ENCODE results near the gene OR10W1. TPM values are rescaled to one million over a fixed set of nuclear protein-coding genes. Genes with fewer than 3 reads are reported as not detected.

Gene OR10W1
- total RNA-seq: not detected

- intact Hi-C loops (cut with DNase I; ENCODE audit: low total_unique reads): no loop called here
- DNase-seq (ENCODE audit: low spot score in 2 of 2): no peak
- 87 to 96% methylated on average over 2 of the region's 2 CpGs for WGBS, 2 donors
Observed at GRCh38 chr11:58268142-58268541, at the start of gene OR10W1. TSS of gene OR10W1 (minus strand) at chr11:58268260. CDS start at chr11:58267858, 402 bp downstream.

GRCh38 chr11:58316142-58316541 is 48.1 kb upstream of the OR10W1 start:
- H3K4me3 ChIP-seq (ENCODE audit: low read depth, poor library complexity, severe bottlenecking): no peak overlapping the region
- no peak for TF ChIP-seq CTCF (IDR thresholded peaks at IDR 0.05)
- TF ChIP-seq POLR2A (IDR thresholded peaks at IDR 0.05): no peak
- no peak for DNase-seq (ENCODE audit: low spot score in 2 of 2)
- intact Hi-C loops (cut with DNase I; ENCODE audit: low total_unique reads): no loop called here
- WGBS, 2 donors: 74 to 76% methylated on average over 2 of the region's 2 CpGs

More at GRCh38 chr11:58268142-58268541, at the start of gene OR10W1:
- no peak within 1 kb of the TSS for H3K4me3 ChIP-seq (ENCODE audit: low read depth, poor library complexity, severe bottlenecking)
- TF ChIP-seq POLR2A (IDR thresholded peaks at IDR 0.05) (no peak), CTCF (IDR thresholded peaks at IDR 0.05) (no peak)

GRCh38 chr11:58301576-58301975 is 33.5 kb upstream of the OR10W1 start:
- no peak overlapping the region for H3K4me3 ChIP-seq (ENCODE audit: low read depth, poor library complexity, severe bottlenecking)
- intact Hi-C loops (cut with DNase I; ENCODE audit: low total_unique reads): no loop called here

GRCh38 chr11:58292017-58292416 is 24.0 kb upstream of the OR10W1 start:
- intact Hi-C loops (cut with DNase I; ENCODE audit: low total_unique reads): no loop called here
- WGBS, 2 donors: 81 to 92% methylated on average over 21 of the region's 21 CpGs
- no peak overlapping the region for H3K4me3 ChIP-seq (ENCODE audit: low read depth, poor library complexity, severe bottlenecking)
- no peak for DNase-seq (ENCODE audit: low spot score in 2 of 2)
- TF ChIP-seq CTCF (IDR thresholded peaks at IDR 0.05): no peak
- no peak for TF ChIP-seq POLR2A (IDR thresholded peaks at IDR 0.05)

More at GRCh38 chr11:58301576-58301975, 33.5 kb upstream of the OR10W1 start:
- DNase-seq (ENCODE audit: low spot score in 2 of 2): no peak
- no peak for TF ChIP-seq POLR2A (IDR thresholded peaks at IDR 0.05)
- no peak for TF ChIP-seq CTCF (IDR thresholded peaks at IDR 0.05)
- 57 to 64% methylated on average over 2 of the region's 2 CpGs for WGBS, 2 donors

GRCh38 chr11:58289266-58289665 is 21.2 kb upstream of the OR10W1 start:
- DNase-seq (ENCODE audit: low spot score in 2 of 2): no peak
- 66 to 78% methylated on average over 4 of the region's 4 CpGs for WGBS, 2 donors
- intact Hi-C loops (cut with DNase I; ENCODE audit: low total_unique reads): no loop called here

More at GRCh38 chr11:58289266-58289665, 21.2 kb upstream of the OR10W1 start:
- no peak overlapping the region for H3K4me3 ChIP-seq (ENCODE audit: low read depth, poor library complexity, severe bottlenecking)
- TF ChIP-seq CTCF (IDR thresholded peaks at IDR 0.05) (no peak), POLR2A (IDR thresholded peaks at IDR 0.05) (no peak)
